ENCODE data around the gene GNB1L. TPM values are rescaled to one million over a fixed set of nuclear protein-coding genes. Genes with fewer than 3 reads are reported as not detected.
"Not testable (repeated sequence)": the region's sequence is repeated elsewhere in the genome, so short reads cannot be mapped to it uniquely, and the experiment has no call there.

GNB1L gene
- total RNA-seq, 2 donors from 2014 or later: 13.9 to 20.5 TPM

- no peaks in the 10 kb centered on the region for H3K9me3 Mint-ChIP-seq
- DNase-seq (no peak), ATAC-seq (replicated peaks in 1 of 2) (peak; percentile 14 to 28)
- no peak overlapping the region for H3K4me3 Mint-ChIP-seq
- H3K36me3 Mint-ChIP-seq (ENCODE audit: insufficient read depth in 2 of 2): peaks cover 0 to 6% of the 10 kb centered on the region in 2 donors
- H3K4me1 Mint-ChIP-seq (ENCODE audit: low read depth): peaks cover 35% of the 10 kb centered on the region
- no peaks in the 10 kb centered on the region for H3K27me3 Mint-ChIP-seq (ENCODE audit: low read depth)
- no peak overlapping the region for H3K27ac Mint-ChIP-seq
Measured at GRCh38 chr22:19845054-19845722, 9.5 kb downstream of the GNB1L start.

GRCh38 chr22:19844377-19845053 lies 10.2 kb downstream of the GNB1L start:
- peak overlapping the region; percentile 39 to 53 for H3K4me3 Mint-ChIP-seq

GRCh38 chr22:19843857-19844376 lies 10.8 kb downstream of the GNB1L start:
- no peaks in the 10 kb centered on the region for H3K27me3 Mint-ChIP-seq (ENCODE audit: low read depth)
- ATAC-seq (replicated peaks in 1 of 2): peak in 1 of 2 donors; percentile 16
- peaks cover 23% of the 10 kb centered on the region for H3K4me1 Mint-ChIP-seq (ENCODE audit: low read depth)
- no peak overlapping the region for H3K4me3 Mint-ChIP-seq
- no peaks in the 10 kb centered on the region for H3K9me3 Mint-ChIP-seq
- H3K27ac Mint-ChIP-seq: no peak overlapping the region
- H3K36me3 Mint-ChIP-seq (ENCODE audit: insufficient read depth in 2 of 2): peaks cover 0 to 6% of the 10 kb centered on the region in 2 donors
- DNase-seq: no peak

More at GRCh38 chr22:19844377-19845053, 10.2 kb downstream of the GNB1L start:
- no peaks in the 10 kb centered on the region for H3K9me3 Mint-ChIP-seq
- ATAC-seq (replicated peaks in 1 of 2) (peak; percentile 36 to 37), DNase-seq (no peak)
- H3K36me3 Mint-ChIP-seq (ENCODE audit: insufficient read depth in 2 of 2): peaks cover 0 to 6% of the 10 kb centered on the region in 2 donors
- H3K27ac Mint-ChIP-seq: no peak overlapping the region
- H3K4me1 Mint-ChIP-seq (ENCODE audit: low read depth): peaks cover 29% of the 10 kb centered on the region
- no peaks in the 10 kb centered on the region for H3K27me3 Mint-ChIP-seq (ENCODE audit: low read depth)

GRCh38 chr22:19843107-19843856 lies 11.4 kb downstream of the GNB1L start:
- DNase-seq (no peak), ATAC-seq (replicated peaks in 1 of 2) (no peak)
- Mint-ChIP-seq H3K4me1 (ENCODE audit: low read depth) (peaks cover 19% of the 10 kb centered on the region), H3K27ac (no peak overlapping the region), H3K27me3 (ENCODE audit: low read depth) (no peaks in the 10 kb centered on the region), H3K9me3 (no peaks in the 10 kb centered on the region), H3K4me3 (no peak overlapping the region), H3K36me3 (ENCODE audit: insufficient read depth in 2 of 2) (peaks cover 0 to 6% of the 10 kb centered on the region in 2 donors)

- ATAC-seq (replicated peaks in 1 of 2) (no peak), DNase-seq (no peak)
- Mint-ChIP-seq H3K27me3 (ENCODE audit: low read depth) (no peaks in the 10 kb centered on the region), H3K36me3 (ENCODE audit: insufficient read depth in 2 of 2) (peaks cover 0 to 2% of the 10 kb centered on the region in 2 donors), H3K27ac (no peak overlapping the region), H3K4me3 (no peak overlapping the region), H3K9me3 (no peaks in the 10 kb centered on the region), H3K4me1 (ENCODE audit: low read depth) (peaks cover 19% of the 10 kb centered on the region)
Measured at GRCh38 chr22:19842393-19843106, 12.1 kb downstream of the GNB1L start.

- Mint-ChIP-seq H3K27me3 (ENCODE audit: low read depth) (no peaks in the 10 kb centered on the region), H3K36me3 (ENCODE audit: insufficient read depth in 2 of 2) (no peaks in the 10 kb centered on the region), H3K9me3 (no peaks in the 10 kb centered on the region), H3K27ac (no peak overlapping the region), H3K4me1 (ENCODE audit: low read depth) (peaks cover 19% of the 10 kb centered on the region), H3K4me3 (no peak overlapping the region)
- DNase-seq: no peak
- peak in 1 of 2 donors; percentile 14 for ATAC-seq (replicated peaks in 1 of 2)
Measured at GRCh38 chr22:19841641-19842392, 12.9 kb downstream of the GNB1L start.

- H3K4me1 Mint-ChIP-seq (ENCODE audit: low read depth): peaks cover 19% of the 10 kb centered on the region
- H3K36me3 Mint-ChIP-seq (ENCODE audit: insufficient read depth in 2 of 2): no peaks in the 10 kb centered on the region
- no peak overlapping the region for H3K27ac Mint-ChIP-seq
- H3K4me3 Mint-ChIP-seq: no peak overlapping the region
- DNase-seq: no peak
- no peaks in the 10 kb centered on the region for H3K9me3 Mint-ChIP-seq
- no peak for ATAC-seq (replicated peaks in 1 of 2)
- no peaks in the 10 kb centered on the region for H3K27me3 Mint-ChIP-seq (ENCODE audit: low read depth)
Measured at GRCh38 chr22:19840955-19841640, 13.6 kb downstream of the GNB1L start.

GRCh38 chr22:19840059-19840458 lies 14.6 kb downstream of the GNB1L start:
- DNase-seq (no peak), ATAC-seq (replicated peaks in 1 of 2) (no peak)
- H3K4me1 Mint-ChIP-seq (ENCODE audit: low read depth): peaks cover 13% of the 10 kb centered on the region
- H3K9me3 Mint-ChIP-seq: no peaks in the 10 kb centered on the region
- no peak overlapping the region for H3K4me3 Mint-ChIP-seq
- H3K36me3 Mint-ChIP-seq (ENCODE audit: insufficient read depth in 2 of 2): no peaks in the 10 kb centered on the region
- H3K27me3 Mint-ChIP-seq (ENCODE audit: low read depth): no peaks in the 10 kb centered on the region
- H3K27ac Mint-ChIP-seq: no peak overlapping the region

GRCh38 chr22:19837915-19838314 lies 16.8 kb downstream of the GNB1L start:
- DNase-seq (no peak), ATAC-seq (replicated peaks in 1 of 2) (no peak)
- Mint-ChIP-seq H3K9me3 (no peaks in the 10 kb centered on the region), H3K36me3 (ENCODE audit: insufficient read depth in 2 of 2) (no peaks in the 10 kb centered on the region), H3K27ac (no peak overlapping the region), H3K4me3 (no peak overlapping the region), H3K4me1 (ENCODE audit: low read depth) (peaks cover 9% of the 10 kb centered on the region), H3K27me3 (ENCODE audit: low read depth) (no peaks in the 10 kb centered on the region)

GRCh38 chr22:19836512-19836911 lies 18.2 kb downstream of the GNB1L start:
- Mint-ChIP-seq H3K27me3 (ENCODE audit: low read depth) (no peaks in the 10 kb centered on the region), H3K36me3 (ENCODE audit: insufficient read depth in 2 of 2) (no peaks in the 10 kb centered on the region), H3K4me1 (ENCODE audit: low read depth) (peaks cover 9% of the 10 kb centered on the region), H3K9me3 (no peaks in the 10 kb centered on the region), H3K4me3 (no peak overlapping the region), H3K27ac (no peak overlapping the region)
- DNase-seq (no peak), ATAC-seq (replicated peaks in 1 of 2) (no peak)

- Mint-ChIP-seq H3K4me1 (ENCODE audit: low read depth) (peaks cover 9% of the 10 kb centered on the region), H3K27ac (no peak overlapping the region), H3K36me3 (ENCODE audit: insufficient read depth in 2 of 2) (no peaks in the 10 kb centered on the region), H3K4me3 (no peak overlapping the region), H3K27me3 (ENCODE audit: low read depth) (no peaks in the 10 kb centered on the region), H3K9me3 (no peaks in the 10 kb centered on the region)
- ATAC-seq (replicated peaks in 1 of 2) (no peak), DNase-seq (no peak)
Measured at GRCh38 chr22:19834599-19834998, 20.1 kb downstream of the GNB1L start.

GRCh38 chr22:19833327-19833726 lies 21.3 kb downstream of the GNB1L start:
- H3K4me1 Mint-ChIP-seq (ENCODE audit: low read depth); H3K4me3 Mint-ChIP-seq; ATAC-seq (replicated peaks in 1 of 2); DNase-seq; H3K27me3 Mint-ChIP-seq (ENCODE audit: low read depth); H3K27ac Mint-ChIP-seq; H3K9me3 Mint-ChIP-seq; H3K36me3 Mint-ChIP-seq (ENCODE audit: insufficient read depth in 2 of 2): not testable (repeated sequence)
